HG03060 (cell line): ENCODE data around the gene ZNF541.

ENCODE experiments used
- ATAC-seq: cut with Tn5 transposase; IDR thresholded peaks from one replicate; pipeline ENCODE4 v1.9.1; 2021; ENCODE audit warnings: low read depth, moderate number of reproducible peaks; ENCODE audit not compliant: unreplicated experiment

ZNF541 gene, protein sequence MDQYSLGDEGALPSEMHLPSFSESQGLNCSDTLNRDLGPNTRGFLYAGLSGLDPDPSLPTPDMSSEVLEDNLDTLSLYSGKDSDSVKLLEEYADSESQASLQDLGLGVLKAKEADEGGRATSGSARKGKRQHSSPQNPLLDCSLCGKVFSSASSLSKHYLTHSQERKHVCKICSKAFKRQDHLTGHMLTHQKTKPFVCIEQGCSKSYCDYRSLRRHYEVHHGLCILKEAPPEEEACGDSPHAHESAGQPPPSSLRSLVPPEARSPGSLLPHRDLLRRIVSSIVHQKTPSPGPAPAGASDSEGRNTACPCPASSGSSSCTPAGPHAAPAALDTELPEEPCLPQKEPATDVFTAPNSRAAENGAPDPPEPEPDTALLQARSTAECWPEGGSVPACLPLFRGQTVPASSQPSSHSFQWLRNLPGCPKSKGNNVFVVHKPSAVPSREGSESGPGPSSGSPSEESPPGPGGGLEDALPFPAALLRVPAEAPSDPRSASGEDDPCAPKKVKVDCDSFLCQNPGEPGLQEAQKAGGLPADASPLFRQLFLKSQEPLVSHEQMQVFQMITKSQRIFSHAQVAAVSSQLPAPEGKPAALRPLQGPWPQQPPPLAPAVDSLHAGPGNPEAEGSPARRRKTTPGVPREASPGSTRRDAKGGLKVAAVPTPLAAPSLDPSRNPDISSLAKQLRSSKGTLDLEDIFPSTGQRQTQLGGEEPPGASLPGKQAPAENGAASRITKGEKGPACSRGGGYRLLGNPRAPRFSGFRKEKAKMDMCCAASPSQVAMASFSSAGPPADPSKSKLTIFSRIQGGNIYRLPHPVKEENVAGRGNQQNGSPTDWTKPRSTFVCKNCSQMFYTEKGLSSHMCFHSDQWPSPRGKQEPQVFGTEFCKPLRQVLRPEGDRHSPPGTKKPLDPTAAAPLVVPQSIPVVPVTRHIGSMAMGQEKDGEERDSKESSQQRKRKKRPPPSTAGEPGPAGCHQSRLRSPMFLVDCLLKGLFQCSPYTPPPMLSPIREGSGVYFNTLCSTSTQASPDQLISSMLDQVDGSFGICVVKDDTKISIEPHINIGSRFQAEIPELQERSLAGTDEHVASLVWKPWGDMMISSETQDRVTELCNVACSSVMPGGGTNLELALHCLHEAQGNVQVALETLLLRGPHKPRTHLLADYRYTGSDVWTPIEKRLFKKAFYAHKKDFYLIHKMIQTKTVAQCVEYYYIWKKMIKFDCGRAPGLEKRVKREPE (N-terminal part only)

DNA sequence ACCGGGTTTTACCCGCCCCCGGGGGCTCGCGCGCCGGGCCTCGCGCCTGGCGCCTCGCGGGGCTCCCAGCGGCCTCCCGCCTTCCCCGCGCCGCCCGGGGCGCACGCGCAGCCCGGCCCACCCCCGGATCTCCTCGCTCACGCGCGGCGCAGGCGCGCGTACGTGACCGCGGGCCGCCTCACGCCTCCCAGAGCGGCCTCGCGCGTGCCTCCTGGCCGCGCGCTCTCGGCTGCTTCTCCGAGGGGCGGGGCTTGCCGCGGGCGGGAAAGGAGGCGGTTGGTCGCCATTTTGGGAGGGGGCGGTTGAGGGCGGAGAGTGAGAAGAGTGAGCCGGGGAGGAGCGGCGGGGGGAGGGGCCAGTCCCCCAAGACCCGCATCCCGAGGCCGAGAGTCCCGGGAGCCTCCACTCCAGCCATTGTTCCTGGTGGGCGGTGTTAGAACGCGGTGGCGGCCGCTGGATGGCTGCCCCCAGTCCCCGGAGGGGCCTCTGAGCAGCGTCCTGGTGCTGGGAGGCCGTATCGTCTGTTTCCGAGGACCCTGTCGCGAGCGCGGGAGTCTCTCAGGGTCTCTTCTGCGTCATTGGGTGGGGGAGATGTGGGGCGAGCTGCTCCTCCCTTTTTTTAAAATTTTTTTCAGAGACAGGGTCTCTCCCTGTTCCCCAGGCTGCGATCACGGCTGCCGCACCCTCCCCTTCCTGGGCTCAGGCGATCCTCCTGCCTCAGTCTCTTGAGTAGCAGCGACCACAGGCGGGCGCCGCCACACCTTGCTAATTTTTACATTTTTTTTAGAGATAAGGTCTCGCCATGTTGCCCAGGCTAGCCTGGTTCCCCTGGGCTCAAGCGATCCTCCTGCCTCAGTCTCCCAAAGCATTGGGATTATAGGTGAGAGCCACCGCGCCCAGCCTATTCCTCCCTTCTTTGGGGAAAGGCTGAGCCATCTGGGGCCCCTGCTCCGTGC lies at the start of gene ZNF541:
TSS of gene ZNF541 (minus strand) at position 78 of the 956 bp plus-strand sequence. CDS start 17,292 bp downstream, outside the sequence.
- no peak for ATAC-seq

DNA sequence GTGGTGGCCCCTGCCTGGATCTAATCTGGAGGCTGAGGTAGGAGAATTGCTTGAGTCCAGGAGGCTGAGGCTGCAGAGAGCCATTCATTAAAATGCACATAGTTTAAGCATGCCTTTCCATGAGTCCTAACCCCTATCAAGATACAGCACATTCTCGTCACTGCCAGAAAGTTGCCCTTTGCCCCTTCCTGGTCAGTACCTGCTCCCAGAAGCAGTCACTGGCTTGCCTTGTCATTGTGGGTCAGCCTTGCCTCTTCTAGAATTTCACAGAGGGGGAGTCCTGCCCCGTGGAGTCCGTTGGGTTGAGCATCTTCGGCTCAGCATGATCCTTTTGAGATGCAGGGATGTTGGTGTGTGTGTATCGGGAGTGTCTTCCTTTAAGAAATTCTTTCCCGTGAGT lies 46.8 kb upstream of the ZNF541 start:
- no peak for ATAC-seq

DNA sequence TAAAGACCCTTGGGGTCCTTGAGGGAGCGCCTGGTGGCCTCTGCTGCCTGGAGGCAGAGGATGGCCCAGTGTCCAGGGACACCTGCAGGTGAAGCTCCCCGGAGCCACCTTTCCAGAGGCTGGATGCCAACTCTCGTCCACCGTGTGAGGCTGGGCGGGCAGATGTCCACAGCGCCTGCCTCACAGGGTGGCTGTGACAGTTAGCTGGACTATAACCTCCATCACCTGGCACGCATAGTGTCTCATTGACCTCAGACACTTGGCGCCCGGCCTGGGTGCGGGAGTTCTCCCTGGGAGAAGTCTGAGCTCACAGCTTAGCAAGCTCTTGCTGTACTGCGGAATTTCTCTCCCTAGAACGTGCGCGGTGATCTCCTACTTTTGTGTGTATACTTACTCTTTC lies 45.8 kb upstream of the ZNF541 start:
- ATAC-seq = no peak

DNA sequence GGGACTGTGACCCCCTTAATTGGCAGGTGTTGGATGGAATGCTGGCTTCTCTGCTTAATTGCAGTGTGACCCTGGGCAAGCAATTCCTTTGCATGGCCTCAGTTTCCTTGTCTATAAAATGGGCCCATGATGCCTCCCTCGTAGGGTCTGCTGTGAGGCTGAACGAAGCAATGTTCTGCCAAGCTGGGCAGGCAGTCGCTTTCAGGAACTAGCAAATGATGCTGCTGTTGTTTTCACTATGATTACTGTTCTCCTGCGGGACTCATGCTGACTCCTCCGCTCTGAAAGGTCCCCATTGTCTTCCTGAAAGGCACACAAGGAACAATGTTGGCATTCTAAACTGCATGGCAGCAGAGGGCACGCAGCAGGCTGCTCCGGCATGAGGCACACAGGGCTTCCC lies 42.8 kb upstream of the ZNF541 start:
- no peak for ATAC-seq

DNA sequence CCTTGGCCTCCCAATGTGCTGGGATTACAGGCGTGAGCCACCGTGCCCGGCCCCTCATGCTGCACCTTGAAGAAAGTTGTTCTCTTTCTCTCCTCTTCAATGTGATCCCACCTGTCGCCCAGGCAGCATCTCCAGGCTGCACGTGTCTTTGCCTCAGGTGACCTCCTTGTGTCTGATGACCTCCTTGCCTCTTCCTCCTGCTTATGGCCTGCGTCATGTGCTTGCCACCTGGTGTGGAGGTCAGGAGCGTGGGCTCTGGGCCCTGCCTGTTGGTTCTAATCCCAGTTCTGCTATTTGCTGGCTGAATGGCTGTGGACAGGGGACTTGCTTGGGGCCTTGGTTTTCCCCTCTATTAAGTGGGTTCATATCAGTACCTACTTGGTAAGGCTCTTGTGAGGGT lies 42.3 kb upstream of the ZNF541 start:
- ATAC-seq = no peak

DNA sequence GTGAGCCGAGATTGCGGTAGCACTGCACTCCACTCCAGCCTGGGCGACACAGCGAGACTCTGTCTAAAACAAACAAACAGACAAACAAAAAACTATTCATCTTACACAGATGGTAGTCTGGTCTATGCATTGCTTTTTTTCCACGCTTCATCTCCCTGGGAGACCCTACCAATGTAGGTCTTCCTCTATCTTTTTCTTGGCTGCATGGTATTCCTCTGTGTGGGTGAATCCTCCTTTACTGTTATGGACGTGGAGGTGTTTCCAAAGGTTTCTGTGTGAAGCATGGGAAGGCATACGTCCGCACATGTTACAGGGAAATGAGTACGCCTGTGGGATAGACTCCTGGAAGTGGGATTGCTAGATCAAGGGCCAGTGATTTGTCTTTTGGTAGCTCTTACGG lies 41.6 kb upstream of the ZNF541 start:
- ATAC-seq = no peak

DNA sequence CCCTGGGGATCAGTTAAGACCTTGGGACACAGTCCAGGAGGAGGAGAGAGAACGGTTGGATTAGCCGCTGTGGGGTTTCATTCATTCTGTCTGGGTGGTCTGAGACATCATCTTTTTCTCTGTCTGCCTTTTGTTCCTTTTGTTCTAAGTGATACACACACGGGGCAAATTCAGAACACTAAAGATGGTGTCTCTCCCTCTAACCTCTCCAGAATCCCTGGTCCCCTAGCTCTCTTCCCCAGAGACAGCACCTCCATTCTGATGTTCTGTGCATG lies 41.0 kb upstream of the ZNF541 start:
- no peak for ATAC-seq

DNA sequence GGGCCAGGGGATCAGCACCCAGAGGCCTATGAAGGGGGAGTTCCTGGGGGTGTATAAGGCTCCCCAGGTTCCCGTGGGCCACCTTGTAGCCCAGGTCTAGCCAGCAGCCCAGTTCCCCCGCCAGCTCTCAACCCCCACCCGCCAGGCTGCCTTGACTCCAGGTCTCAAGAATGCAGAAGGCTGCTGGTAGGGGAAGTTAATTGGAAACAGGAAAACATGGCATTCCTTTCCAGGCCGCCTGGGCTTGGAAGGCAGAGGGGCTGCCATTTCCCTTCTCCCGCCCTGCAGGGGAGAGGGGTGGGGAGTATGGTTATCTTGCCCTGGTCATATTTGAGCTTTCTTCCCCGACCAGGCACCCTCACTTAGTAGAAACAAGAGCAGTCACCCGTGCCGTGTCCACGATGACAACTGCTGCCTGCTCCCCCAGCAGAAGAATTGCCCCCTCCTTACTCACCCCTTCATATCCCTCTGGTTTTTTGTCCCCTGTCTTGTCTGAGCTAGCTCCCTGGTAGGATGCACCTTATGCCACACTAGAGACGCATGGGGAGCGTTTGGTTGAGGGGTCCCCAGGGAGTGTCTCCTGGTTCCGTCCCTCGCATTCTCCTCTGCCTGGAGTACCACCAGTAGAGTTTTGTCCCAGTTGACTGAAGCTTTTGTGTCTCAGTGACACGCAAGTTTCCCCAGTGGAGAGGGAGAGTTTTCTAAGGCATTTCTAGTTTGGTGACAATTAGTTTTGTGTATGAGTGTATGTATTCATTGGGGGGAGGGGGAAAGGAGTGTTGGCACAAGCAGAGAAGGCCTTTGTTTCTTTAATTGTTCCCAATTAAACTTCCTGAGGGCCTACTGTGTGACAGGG lies 40.4 kb upstream of the ZNF541 start:
- no peak for ATAC-seq

DNA sequence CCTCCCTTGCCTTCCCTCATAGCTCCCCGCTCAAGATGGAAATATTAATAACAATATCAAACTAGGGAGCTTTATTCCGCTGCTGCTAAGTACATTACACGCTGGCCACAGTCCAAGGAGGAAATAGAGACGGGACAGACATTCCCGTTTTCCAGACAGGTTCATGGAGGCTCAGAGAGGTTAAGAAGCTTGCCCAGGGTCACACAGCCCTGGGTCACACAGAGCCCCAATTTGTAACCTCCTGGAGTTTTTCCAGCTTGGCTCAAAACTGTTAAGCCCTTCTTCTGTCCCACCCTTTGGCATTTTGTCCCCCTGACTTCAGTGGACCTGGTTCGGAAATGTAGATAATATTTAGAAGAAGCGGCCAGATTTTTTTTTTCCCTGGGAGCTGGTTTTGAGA lies 38.0 kb upstream of the ZNF541 start:
- ATAC-seq = no peak

DNA sequence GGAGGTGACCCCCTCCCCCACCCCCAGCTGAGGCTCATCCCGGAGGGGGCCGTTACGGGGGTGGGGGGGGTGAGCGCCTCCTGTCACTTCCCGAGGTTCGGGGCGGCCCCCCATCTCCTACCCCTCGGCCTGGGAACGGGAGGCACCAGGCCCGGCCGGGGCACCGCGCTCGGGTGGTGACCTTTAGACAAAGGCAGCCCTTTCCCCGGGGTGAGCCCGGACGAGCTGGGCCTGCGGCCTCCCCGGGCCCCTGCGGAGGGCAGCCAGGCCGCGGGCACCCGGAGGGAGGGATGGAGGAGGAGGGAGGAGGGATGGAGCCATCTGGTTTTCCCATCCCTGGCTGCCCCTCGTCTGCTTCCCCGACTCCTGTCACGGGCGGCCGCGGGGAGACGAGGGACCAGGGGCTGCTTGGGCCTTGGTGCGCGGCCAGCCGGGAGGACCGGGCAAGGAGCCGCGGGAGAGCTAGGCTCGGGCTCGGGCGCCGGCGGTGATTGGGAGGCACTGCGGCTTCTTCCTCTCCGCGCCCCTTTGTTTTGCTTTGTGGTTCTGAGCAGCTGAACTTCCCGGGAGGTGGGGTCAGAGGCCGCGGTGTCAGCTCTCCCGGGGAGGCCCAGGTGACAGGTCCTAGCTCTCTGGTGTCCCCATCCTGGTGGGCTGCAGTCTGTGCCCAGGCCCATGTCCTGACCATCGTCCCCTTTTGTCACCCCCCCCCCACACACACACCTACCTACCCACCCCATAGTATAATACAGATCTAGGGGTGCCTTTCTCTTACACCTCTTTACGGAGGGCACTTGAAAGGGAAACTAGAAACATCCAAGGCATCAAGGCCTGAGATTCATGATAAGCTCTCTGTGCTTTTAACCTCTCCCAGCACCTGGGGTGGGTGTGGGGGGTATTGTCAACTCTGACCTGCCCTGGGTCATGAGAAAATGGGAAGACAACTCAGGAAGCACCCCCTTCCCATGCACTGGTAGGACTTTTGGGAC lies 37.3 kb upstream of the ZNF541 start:
- no peak for ATAC-seq

DNA sequence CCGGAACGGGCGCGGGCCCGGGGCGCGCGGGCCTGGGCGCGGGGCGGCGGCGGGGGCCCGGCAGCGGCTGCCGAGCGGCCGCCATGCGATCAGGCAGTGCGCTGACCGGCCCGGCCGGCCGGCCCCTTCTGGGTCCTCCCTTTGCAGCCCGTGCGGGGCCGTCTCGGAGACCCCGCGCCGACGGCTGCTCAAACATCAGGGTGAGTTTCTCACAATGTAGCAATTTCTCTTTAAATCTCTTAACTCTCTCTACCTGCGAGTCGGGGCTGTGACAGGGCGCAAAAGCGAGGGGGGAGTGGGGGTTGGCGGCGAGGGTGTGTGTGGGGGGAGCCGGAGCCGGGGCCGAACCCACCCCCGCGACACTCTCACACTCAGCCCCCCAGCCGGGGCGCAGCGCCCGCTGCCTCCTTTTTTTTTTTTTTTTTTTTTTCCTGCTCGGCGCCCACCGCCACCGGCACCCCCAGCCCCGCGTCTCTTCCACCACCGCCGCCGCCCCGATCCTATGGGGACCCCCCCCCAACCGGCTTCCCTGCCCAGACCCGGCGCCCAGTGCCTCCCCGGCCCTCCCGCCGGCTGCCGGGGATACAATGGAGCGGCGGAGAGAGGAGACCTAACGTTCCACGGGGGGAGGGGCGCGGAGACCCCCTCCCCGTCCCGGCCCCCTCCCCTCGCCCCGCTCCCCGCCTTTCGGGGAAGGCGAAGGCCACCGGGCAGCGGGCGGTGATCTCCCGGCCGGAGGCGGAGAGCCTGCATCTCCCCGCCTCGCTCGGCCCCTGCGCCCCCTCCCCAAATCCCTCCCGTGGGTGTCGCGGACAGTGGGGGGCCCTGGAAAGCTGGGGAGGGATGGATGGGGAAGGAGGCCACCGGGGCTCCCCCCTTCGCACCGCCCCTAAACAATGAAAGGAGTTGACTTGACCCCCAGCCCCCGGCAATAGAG lies 36.3 kb upstream of the ZNF541 start, which contains the start of gene BICRA:
TSS of gene BICRA (plus strand) at position 166 of the 937 bp plus-strand sequence. CDS start 64,441 bp downstream, outside the sequence.
- ATAC-seq = no peak

DNA sequence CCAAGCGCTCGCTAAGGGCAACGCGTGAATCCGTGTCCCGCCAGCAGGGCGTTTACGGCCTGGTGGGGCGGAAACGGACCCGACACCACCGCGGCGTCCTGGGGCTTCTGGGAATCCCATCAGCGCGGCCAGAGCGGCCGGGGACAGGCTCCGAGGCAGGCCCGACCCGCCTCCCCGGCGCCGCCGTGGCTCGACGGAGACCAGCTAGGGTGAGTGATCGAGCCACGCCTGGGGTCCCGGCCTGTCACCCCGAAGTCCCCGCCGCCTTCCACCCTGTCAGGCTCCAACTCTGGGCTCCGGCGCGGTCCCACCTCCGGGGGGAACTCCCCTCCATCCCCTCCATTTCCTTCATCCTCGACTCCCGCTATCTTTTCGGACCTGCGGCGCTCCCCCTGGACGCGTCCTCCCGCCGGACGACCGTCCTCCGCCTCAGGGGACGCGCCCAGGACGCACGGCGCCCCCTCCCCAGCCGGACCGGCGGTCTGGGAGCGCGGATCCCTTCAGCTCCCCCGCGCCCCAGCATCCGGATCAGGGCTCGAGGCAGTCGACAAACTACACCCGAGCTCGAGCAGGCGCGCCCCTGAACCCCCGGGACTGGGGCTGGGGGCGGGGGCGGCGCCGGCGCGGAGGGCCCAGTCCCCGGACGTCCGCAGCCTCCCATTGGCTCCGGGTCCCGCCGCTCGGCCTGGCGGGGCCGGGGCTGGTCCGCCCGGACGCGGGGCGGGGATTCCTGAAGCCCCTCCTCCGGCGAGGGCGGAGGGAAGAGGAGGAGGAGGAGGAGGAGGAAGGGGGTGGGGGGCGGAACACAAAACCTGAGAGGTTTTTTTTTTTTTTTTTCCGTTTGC lies 35.3 kb upstream of the ZNF541 start:
- no peak for ATAC-seq

DNA sequence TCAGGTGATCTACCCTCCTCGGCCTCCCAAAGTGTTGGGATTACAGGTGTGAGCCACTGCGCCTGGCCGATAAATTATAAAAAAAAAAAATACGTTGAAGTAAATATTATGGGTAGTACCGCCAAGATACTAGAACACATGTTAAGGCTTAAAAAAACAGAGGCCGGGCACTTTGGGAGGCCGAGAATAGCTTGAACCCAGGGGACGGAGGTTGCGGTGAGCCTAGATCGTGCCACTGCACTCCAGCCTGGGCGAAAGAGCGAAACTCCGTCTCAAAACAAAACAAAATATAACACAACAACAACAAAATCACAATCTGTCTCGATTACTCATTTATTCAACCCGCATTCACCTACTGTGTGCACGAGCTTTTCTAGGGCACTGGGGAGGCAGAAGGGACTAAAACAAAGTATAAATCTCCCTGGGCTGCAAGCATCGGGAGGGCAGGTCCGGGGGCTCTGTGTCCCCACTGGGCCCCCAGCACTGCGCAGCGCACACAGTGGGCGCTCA lies 34.7 kb upstream of the ZNF541 start:
- ATAC-seq = no peak

DNA sequence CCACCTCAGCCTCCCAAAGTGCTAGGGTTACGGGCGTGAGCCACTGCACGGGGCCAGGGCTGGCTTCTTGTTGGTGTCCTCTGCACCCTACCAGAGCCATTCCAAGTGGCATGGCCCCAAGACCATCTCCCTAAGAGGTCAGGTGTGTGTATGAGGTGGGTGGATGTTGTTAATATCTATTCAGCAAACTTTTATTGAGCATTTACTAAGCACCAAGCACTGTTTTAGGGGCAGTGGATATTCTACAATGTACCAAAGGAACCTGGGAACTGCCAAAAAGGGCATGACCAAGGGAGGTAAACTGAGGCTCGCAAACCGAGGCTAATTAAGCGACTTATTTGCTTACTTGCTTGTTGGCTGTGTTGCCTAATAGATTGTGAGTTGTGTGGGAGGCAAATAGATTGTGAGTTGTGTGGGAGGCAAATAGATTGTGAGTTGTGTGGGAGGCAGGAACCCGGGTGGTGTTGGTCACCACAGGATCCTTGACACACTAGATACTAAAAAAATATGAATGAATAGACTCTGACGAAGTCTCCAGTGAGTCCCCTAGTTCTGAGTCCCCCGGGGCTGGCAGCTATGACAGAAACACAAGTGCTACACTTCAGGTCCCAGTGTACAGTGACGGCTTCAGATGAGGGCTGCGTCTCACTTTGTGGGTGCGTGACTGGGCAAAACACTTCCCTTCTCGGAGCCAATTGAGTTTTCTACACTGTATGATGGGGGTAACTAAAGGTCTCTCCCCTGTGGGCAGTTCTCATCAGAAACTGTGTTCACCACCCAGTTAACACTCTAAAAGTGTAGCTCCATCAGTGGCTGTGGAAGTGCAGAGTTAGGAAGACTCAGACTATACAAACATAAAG lies 31.0 kb upstream of the ZNF541 start:
- no peak for ATAC-seq
